Keratinocyte (primary cell): ENCODE measurements around the gene CRYGD. TPM values are rescaled to one million over a fixed set of nuclear protein-coding genes. Genes with fewer than 3 reads are reported as not detected.

Experiments used
- DNase-seq: peaks from one replicate; pipeline ENCODE4 v3.0.0-alpha.2; 2011; ENCODE audit warnings: low read depth, missing footprints, low spot score
- FAIRE-seq: peaks from 2 replicates; lab custom pipeline; 2011; peaks lifted over from hg19 to GRCh38; lab: Jason Lieb, UNC
- H2AFZ ChIP-seq: 2 replicates; pipeline ENCODE4 v1.6.0; 2012; ENCODE audit warnings: low read length, control low read depth, inconsistent platforms; ENCODE audit not compliant: control insufficient read depth
- H3K27ac ChIP-seq: 2 replicates; pipeline ENCODE4 v1.5.1; 2011; ENCODE audit warnings: low read length; ENCODE audit not compliant: control insufficient read depth, insufficient read depth
- H3K27me3 ChIP-seq: 3 replicates; pipeline ENCODE4 v1.6.0; 2011; ENCODE audit warnings: low read length; ENCODE audit not compliant: control insufficient read depth, insufficient read depth; ENCODE audit errors: extremely low read depth
- H3K36me3 ChIP-seq, 2 experiments: 2 replicates in 1 of 2; 3 replicates in 1 of 2; pipeline ENCODE4 v1.5.1; 2011; ENCODE audit warnings: low read length in 2 of 2, mild to moderate bottlenecking in 1 of 2; ENCODE audit not compliant: control insufficient read depth in 2 of 2, insufficient read depth in 2 of 2; ENCODE audit errors: extremely low read depth in 1 of 2
- H3K4me1 ChIP-seq: 3 replicates; pipeline ENCODE4 v1.5.1; 2011; ENCODE audit warnings: low read length; ENCODE audit not compliant: control insufficient read depth, insufficient read depth; ENCODE audit errors: extremely low read depth
- H3K4me2 ChIP-seq: 3 replicates; pipeline ENCODE4 v1.6.0; 2011; ENCODE audit warnings: low read depth, low read length; ENCODE audit not compliant: control insufficient read depth, insufficient read depth; ENCODE audit errors: extremely low read depth
- H3K4me3 ChIP-seq, 3 experiments: fragments of 200-600 bp in 1 of 3; sonication (generic) in 1 of 3; 2 replicates in 2 of 3; 3 replicates in 1 of 3; pipeline ENCODE4 v1.5.1; 2011 to 2016; ENCODE audit warnings: low read length in 3 of 3, mild to moderate bottlenecking in 3 of 3, control low read depth in 2 of 3, inconsistent platforms in 1 of 3, low read depth in 1 of 3, mixed read lengths in 1 of 3, mixed run types in 1 of 3, moderate library complexity in 1 of 3; ENCODE audit not compliant: control insufficient read depth in 2 of 3, insufficient read depth in 2 of 3; ENCODE audit errors: extremely low read depth in 1 of 3
- H3K79me2 ChIP-seq: 2 replicates; pipeline ENCODE4 v1.6.0; 2012; ENCODE audit warnings: low read length; ENCODE audit not compliant: control insufficient read depth, insufficient read depth
- H3K9ac ChIP-seq: 3 replicates; pipeline ENCODE4 v1.6.0; 2011; ENCODE audit warnings: low read length; ENCODE audit not compliant: control insufficient read depth, insufficient read depth; ENCODE audit errors: extremely low read depth
- H3K9me1 ChIP-seq: 3 replicates; pipeline ENCODE4 v1.6.0; 2011; ENCODE audit warnings: low read length; ENCODE audit not compliant: control insufficient read depth, insufficient read depth; ENCODE audit errors: extremely low read depth
- H3K9me3 ChIP-seq: 2 replicates; pipeline ENCODE4 v1.5.1; 2012; ENCODE audit warnings: low read depth, low read length; ENCODE audit not compliant: control insufficient read depth
- H4K20me1 ChIP-seq: 3 replicates; pipeline ENCODE4 v1.6.0; 2011; ENCODE audit warnings: low read length; ENCODE audit not compliant: control insufficient read depth, insufficient read depth; ENCODE audit errors: extremely low read depth
- CTCF ChIP-seq, 3 experiments: IDR thresholded peaks in 1 of 3; conservative IDR thresholded peaks in 1 of 3; optimal IDR thresholded peaks in 1 of 3; 2 replicates in 2 of 3; 3 replicates in 1 of 3; pipeline versions ENCODE3 to v1.5.1; 2011; ENCODE audit warnings: low read length in 3 of 3, mild to moderate bottlenecking in 3 of 3, moderate library complexity in 2 of 3, control low read depth in 1 of 3, inconsistent platforms in 1 of 3; ENCODE audit not compliant: insufficient read depth in 2 of 3; ENCODE audit errors: extremely low read depth in 1 of 3
- EZH2 ChIP-seq: IDR thresholded peaks from one replicate; pipeline ENCODE4 v1.6.1; 2012; ENCODE audit warnings: inconsistent platforms, mild to moderate bottlenecking, low read length, moderate library complexity
- dilution Hi-C: fragments of 300-500 bp; cut with MboI; formaldehyde crosslinking; loops from one replicate; pipeline ENCODE4 v1.7.0; 2020; ENCODE audit warnings: low sequenced_read_pairs; ENCODE audit not compliant: extremely low pct_ligation_motif_present
- polyA plus RNA-seq, 5 experiments: library from polyadenylated mRNA; depleted of rRNA in 3 of 5; stranded (reverse) in 3 of 5; stranded (forward) in 1 of 5; unstranded in 1 of 5; fragments of >200 nt; gene quantifications; 1 replicate in 1 of 5; 2 replicates in 3 of 5; 3 replicates in 1 of 5; pipeline versions ENCODE4 v1.2.1 to v1.2.3, GENCODE V29; 2011 to 2012; ENCODE audit warnings: missing spikeins in 2 of 5, low read depth in 1 of 5, low replicate concordance in 1 of 5

CRYGD gene
- polyA plus RNA-seq, 1 donor (not counting 4 experiments of a cell fraction or from before 2014, with no cell fraction given) = not detected

GRCh38 chr2:208103616-208104015 is 20.7 kb downstream of the CRYGD start:
- Histone ChIP-seq H3K27ac (no peak overlapping the region), H3K9me3 (no peaks in the 10 kb centered on the region), H3K4me1 (no peaks in the 10 kb centered on the region), H3K9me1 (no peaks in the 10 kb centered on the region), H3K27me3 (no peaks in the 10 kb centered on the region), H3K9ac (no peak overlapping the region), H3K4me3 (no peak overlapping the region), H2AFZ (no peak overlapping the region), H3K4me2 (no peak overlapping the region), H3K79me2 (no peaks in the 10 kb centered on the region), H3K36me3 (no peaks in the 10 kb centered on the region), H4K20me1 (no peaks in the 10 kb centered on the region)
- TF ChIP-seq CTCF (optimal IDR thresholded peaks at IDR 0.05 in 1 of 3, IDR thresholded peaks at IDR 0.05 in 1 of 3, conservative IDR thresholded peaks at IDR 0.05 in 1 of 3; ENCODE audit: extremely low read depth in 1 of 3, insufficient read depth in 2 of 3, low read length in 3 of 3) = no peak
- no peak for TF ChIP-seq EZH2
- dilution Hi-C loops = no loop called here
- DNase-seq (no peak), FAIRE-seq (no peak)

GRCh38 chr2:208101716-208102631 is 22.4 kb downstream of the CRYGD start:
- Histone ChIP-seq H3K4me1 (no peaks in the 10 kb centered on the region), H3K36me3 (no peaks in the 10 kb centered on the region), H3K9ac (no peak overlapping the region), H3K4me3 (no peak overlapping the region), H3K27me3 (no peaks in the 10 kb centered on the region), H4K20me1 (no peaks in the 10 kb centered on the region), H3K9me1 (no peaks in the 10 kb centered on the region), H2AFZ (no peak overlapping the region), H3K9me3 (no peaks in the 10 kb centered on the region), H3K4me2 (no peak overlapping the region), H3K27ac (no peak overlapping the region), H3K79me2 (no peaks in the 10 kb centered on the region)
- FAIRE-seq (no peak), DNase-seq (no peak)
- dilution Hi-C loops = no loop called here
- TF ChIP-seq EZH2 = no peak
- peak in 2 of 3 experiments; percentile 21 to 36 for TF ChIP-seq CTCF (optimal IDR thresholded peaks at IDR 0.05 in 1 of 3, IDR thresholded peaks at IDR 0.05 in 1 of 3, conservative IDR thresholded peaks at IDR 0.05 in 1 of 3; ENCODE audit: extremely low read depth in 1 of 3, insufficient read depth in 2 of 3, low read length in 3 of 3)
